Body of pancreas (tissue), 4 donors: Measurements from ENCODE around the gene ABHD16A. TPM values are rescaled to one million over a fixed set of nuclear protein-coding genes. Genes with fewer than 3 reads are reported as not detected.
A peak's percentile ranks its signal among the peaks of the same experiment; 100 is the strongest.

Source experiments
- ATAC-seq: fragments of 150-250 bp; one replicate; pipeline ENCODE4 v1.9.1; 2016
- DNase-seq, 4 donors: peaks; one replicate each; pipeline ENCODE4 v3.0.0-alpha.2; 2019
- H3K27ac ChIP-seq, 4 donors: fragments of 200-600 bp; sonication (generic); 1 replicate in 3 of 4; 2 replicates in 1 of 4; pipeline versions ENCODE4 v1.5.1 to v1.6.1; 2016 to 2019; ENCODE audit warnings: mild to moderate bottlenecking in 1 of 4, mixed read lengths in 1 of 4, moderate library complexity in 1 of 4
- H3K27me3 ChIP-seq, 2 donors: fragments of 200-600 bp; sonication (generic); one replicate each; pipeline ENCODE4 v1.6.0; 2016; ENCODE audit warnings: mild to moderate bottlenecking in 1 of 2
- H3K36me3 ChIP-seq, 2 donors: fragments of 200-600 bp; sonication (generic); replicated peaks in 1 of 2; 2 replicates each; pipeline ENCODE4 v1.5.1; 2016; ENCODE audit warnings: low read depth in 2 of 2; ENCODE audit not compliant: insufficient read depth in 1 of 2
- H3K4me1 ChIP-seq: fragments of 200-600 bp; sonication (generic); one replicate; pipeline ENCODE4 v1.6.0; 2016
- H3K4me3 ChIP-seq, 2 donors: fragments of 200-600 bp; sonication (generic); 1 replicate in 1 of 2; 2 replicates in 1 of 2; pipeline ENCODE4 v1.5.1; 2016 to 2019
- H3K9me3 ChIP-seq, 3 donors: fragments of 200-600 bp; sonication (generic); 1 replicate in 2 of 3; 2 replicates in 1 of 3; pipeline ENCODE4 v1.5.1; 2016
- CTCF ChIP-seq, 7 experiments: fragments of 450-650 bp in 4 of 7; fragments of 200-600 bp in 3 of 7; sonication (generic) in 3 of 7; IDR thresholded peaks; one replicate each; pipeline ENCODE4 v1.5.1; 2016 to 2019; ENCODE audit warnings: antibody characterized with exemption in 7 of 7
- POLR2A ChIP-seq, 3 donors: fragments of 450-650 bp; IDR thresholded peaks; one replicate each; pipeline ENCODE4 v1.6.1; 2016; ENCODE audit warnings: antibody characterized with exemption in 3 of 3, mild to moderate bottlenecking in 2 of 3
- WGBS, 2 donors: methylation state at CpG; one replicate each; pipeline ENCODE4 v1.1.5; 2017; 5-methylcytosine and 5-hydroxymethylcytosine counted together
- intact Hi-C: fragments of 100-400 bp; cut with DNase I; formaldehyde crosslinking; loops from one replicate; pipeline ENCODE4 v1.15.1; 2023
- total RNA-seq, 2 donors: library from RNA; depleted of rRNA; stranded (reverse); fragments of >200 nt; gene quantifications; one replicate each; pipeline ENCODE4 v1.1.0, GENCODE V29; 2016

ABHD16A gene
- 10 to 100 TPM; 24.7 to 38.1 TPM for total RNA-seq

GRCh38 chr6:31702819-31703716, at the start of gene ABHD16A:
ABHD16A (minus strand) TSS chr6:31703324; CDS start chr6:31703281, 43 bp downstream.
- H3K27ac ChIP-seq: peak within 1 kb of the TSS; percentile 90 to 97 (median 96)
- H3K36me3 ChIP-seq: no peaks in the 10 kb centered on the region
- H3K4me1 ChIP-seq: peaks cover 23% of the 10 kb centered on the region
- WGBS, 2 donors: 0 to 1% methylated on average over 38 to 54 of the region's 54 CpGs
- no peaks in the 10 kb centered on the region for H3K9me3 ChIP-seq
- peak within 1 kb of the TSS; percentile 40 to 52 for H3K4me3 ChIP-seq
- peak; percentile 98 for ATAC-seq
- TF ChIP-seq POLR2A (IDR thresholded peaks at IDR 0.05): peak; percentile 87 to 98 (median 97)
- peak in 3 of 7 experiments; percentile 17 to 31 (median 21) for TF ChIP-seq CTCF (IDR thresholded peaks at IDR 0.05)
- intact Hi-C loops: no loop called here
- no peaks in the 10 kb centered on the region for H3K27me3 ChIP-seq
- DNase-seq: peak; percentile 98 to 100 (median 99)

- Histone ChIP-seq H3K27me3 (no peaks in the 10 kb centered on the region), H3K9me3 (no peaks in the 10 kb centered on the region), H3K4me3 (no peak overlapping the region), H3K36me3 (no peaks in the 10 kb centered on the region), H3K4me1 (no peaks in the 10 kb centered on the region), H3K27ac (no peak overlapping the region)
- intact Hi-C loops: no loop called here
- no peak for DNase-seq
- 52 to 55% methylated on average over 8 of the region's 8 CpGs for WGBS, 2 donors
- no peak for ATAC-seq
- TF ChIP-seq POLR2A (IDR thresholded peaks at IDR 0.05): no peak
- TF ChIP-seq CTCF (IDR thresholded peaks at IDR 0.05): no peak
Measured at GRCh38 chr6:31752739-31753319, 49.7 kb upstream of the ABHD16A start.

GRCh38 chr6:31750411-31751022, 47.4 kb upstream of the ABHD16A start:
- ATAC-seq (no peak), DNase-seq (no peak)
- intact Hi-C loops: no loop called here
- H3K4me1 ChIP-seq: no peaks in the 10 kb centered on the region
- no peaks in the 10 kb centered on the region for H3K9me3 ChIP-seq
- no peaks in the 10 kb centered on the region for H3K27me3 ChIP-seq
- 74 to 75% methylated on average over 7 of the region's 7 CpGs for WGBS, 2 donors
- TF ChIP-seq CTCF (IDR thresholded peaks at IDR 0.05) (no peak), POLR2A (IDR thresholded peaks at IDR 0.05) (no peak)
- no peak overlapping the region for H3K4me3 ChIP-seq
- no peak overlapping the region for H3K27ac ChIP-seq
- H3K36me3 ChIP-seq: no peaks in the 10 kb centered on the region

- ATAC-seq (no peak), DNase-seq (no peak)
- H3K4me1 ChIP-seq: no peaks in the 10 kb centered on the region
- WGBS, 2 donors: 72 to 74% methylated on average over 6 to 8 of the region's 8 CpGs
- no peak overlapping the region for H3K4me3 ChIP-seq
- H3K27me3 ChIP-seq: no peaks in the 10 kb centered on the region
- TF ChIP-seq CTCF (IDR thresholded peaks at IDR 0.05) (no peak), POLR2A (IDR thresholded peaks at IDR 0.05) (no peak)
- H3K27ac ChIP-seq: no peak overlapping the region
- H3K36me3 ChIP-seq: no peaks in the 10 kb centered on the region
- H3K9me3 ChIP-seq: no peaks in the 10 kb centered on the region
- intact Hi-C loops: no loop called here
Measured at GRCh38 chr6:31749301-31750036, 46.3 kb upstream of the ABHD16A start.
